RWPE1 (cell line): ENCODE data around the gene LRSAM1.

ENCODE experiments used
- CTCF ChIA-PET: fragments of 350-600 bp; sonication (Branson Sonifier 250); formaldehyde crosslinking; extraction: SDS; loops from one replicate; lab custom pipeline; 2021; lab: Yijun Ruan, JAX
- POLR2A ChIA-PET: fragments of 400-600 bp; formaldehyde crosslinking; extraction: SDS; loops from one replicate; lab custom pipeline; 2020; ENCODE audit warnings: antibody characterized with exemption; ENCODE audit not compliant: low non-redundant PET; lab: Yijun Ruan, JAX
- DNase-seq: peaks from one replicate; pipeline ENCODE4 v3.0.0; 2012; ENCODE audit warnings: low spot score
- H3K27ac ChIP-seq: fragments of 450-650 bp; 2 replicates; pipeline ENCODE4 v1.5.1; 2017
- CTCF ChIP-seq: fragments of 450-650 bp; conservative IDR thresholded peaks from 2 replicates; pipeline ENCODE4 v1.5.1; 2017; ENCODE audit warnings: low read depth, mild to moderate bottlenecking

Gene LRSAM1

GRCh38 chr9:127497656-127498290, 46.5 kb downstream of the LRSAM1 start:
- POLR2A ChIA-PET = no interaction called here
- peak overlapping the region; percentile 93 for H3K27ac ChIP-seq
- CTCF ChIA-PET = no interaction called here
- no peak for TF ChIP-seq CTCF
- DNase-seq = no peak

GRCh38 chr9:127498298-127498697, 47.0 kb downstream of the LRSAM1 start:
- TF ChIP-seq CTCF = no peak
- peak overlapping the region; percentile 93 for H3K27ac ChIP-seq
- POLR2A ChIA-PET = no interaction called here
- peak; percentile 51 for DNase-seq
- CTCF ChIA-PET = no interaction called here

- ChIA-PET CTCF (interaction anchor here (1.0 kb wide), 1 partner anchor 37 kb away, joined by 5 read pairs; no protein-coding TSS in a partner anchor), POLR2A (no interaction called here)
- peak overlapping the region; percentile 93 for H3K27ac ChIP-seq
- no peak for TF ChIP-seq CTCF
- no peak for DNase-seq
These were observed 49.1 kb downstream of the LRSAM1 start for GRCh38 chr9:127500399-127500798.

GRCh38 chr9:127500862-127501261, 49.6 kb downstream of the LRSAM1 start:
- POLR2A ChIA-PET = interaction anchor here (0.6 kb wide), 1 partner anchor 72 kb away, joined by 4 read pairs; no protein-coding TSS in a partner anchor
- CTCF ChIA-PET = interaction anchor here (0.6 kb wide), 1 partner anchor 21 kb away, joined by 4 read pairs; no protein-coding TSS in a partner anchor

GRCh38 chr9:127501821-127502343, 50.6 kb downstream of the LRSAM1 start:
- H3K27ac ChIP-seq = peak overlapping the region; percentile 93
- CTCF ChIA-PET = interaction anchor here (0.6 kb wide), 1 partner anchor 36 kb away, joined by 3 read pairs; no protein-coding TSS in a partner anchor
- no peak for TF ChIP-seq CTCF
- DNase-seq = no peak
- POLR2A ChIA-PET = interaction anchor here (0.6 kb wide), 1 partner anchor 34 kb away, joined by 5 read pairs; no protein-coding TSS in a partner anchor

More at GRCh38 chr9:127500862-127501261, 49.6 kb downstream of the LRSAM1 start:
- DNase-seq = no peak
- TF ChIP-seq CTCF = no peak
- H3K27ac ChIP-seq = peak overlapping the region; percentile 93

- TF ChIP-seq CTCF = no peak
- H3K27ac ChIP-seq = peak overlapping the region; percentile 93
- CTCF ChIA-PET = interaction anchor here (0.6 to 3.1 kb wide), 7 partner anchors 9 to 119 kb away, joined by 3 to 44 read pairs (median 4); no protein-coding TSS in a partner anchor
- POLR2A ChIA-PET = interaction anchor here (0.6 kb wide), 1 partner anchor 35 kb away, joined by 5 read pairs; no protein-coding TSS in a partner anchor
- DNase-seq = no peak
These were observed 51.5 kb downstream of the LRSAM1 start for GRCh38 chr9:127502706-127503378.
